Measurements from ENCODE around the gene SARDH.
"Not testable (repeated sequence)": the region's sequence is repeated elsewhere in the genome, so short reads cannot be mapped to it uniquely, and the experiment has no call there.

SARDH gene

DNA sequence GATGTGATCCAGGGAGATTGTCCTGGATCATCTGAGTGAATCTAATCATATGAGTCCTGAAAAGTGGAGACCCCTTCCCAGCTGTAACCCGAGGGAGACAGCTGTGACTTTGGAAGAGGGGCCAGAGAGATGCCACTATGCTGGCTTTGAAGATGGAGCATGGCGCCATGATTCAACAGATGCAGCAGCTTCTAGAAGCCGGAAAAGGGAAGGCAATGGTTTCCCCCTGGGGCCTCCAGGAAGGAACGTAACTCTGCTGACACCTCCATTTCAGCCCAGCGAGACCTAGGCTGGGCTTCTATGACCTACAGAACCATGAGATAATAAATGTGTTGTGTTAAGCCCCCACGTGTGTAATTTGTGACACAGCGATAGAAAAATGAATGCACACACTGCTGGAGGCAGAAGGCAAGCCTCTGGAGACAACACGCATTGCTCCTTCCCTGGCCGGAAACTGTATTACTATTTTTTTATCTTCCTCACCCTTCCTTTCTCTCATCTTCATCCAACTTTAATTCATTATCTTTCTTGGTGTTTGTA lies 16.6 kb upstream of the SARDH start:
- no peak for DNase-seq

- DNase-seq, result no peak
These were observed 16.0 kb upstream of the SARDH start for GRCh38 chr9:133754187-133754586.

GRCh38 chr9:133752739-133753446 lies 14.7 kb upstream of the SARDH start:
- DNase-seq, result no peak

DNA sequence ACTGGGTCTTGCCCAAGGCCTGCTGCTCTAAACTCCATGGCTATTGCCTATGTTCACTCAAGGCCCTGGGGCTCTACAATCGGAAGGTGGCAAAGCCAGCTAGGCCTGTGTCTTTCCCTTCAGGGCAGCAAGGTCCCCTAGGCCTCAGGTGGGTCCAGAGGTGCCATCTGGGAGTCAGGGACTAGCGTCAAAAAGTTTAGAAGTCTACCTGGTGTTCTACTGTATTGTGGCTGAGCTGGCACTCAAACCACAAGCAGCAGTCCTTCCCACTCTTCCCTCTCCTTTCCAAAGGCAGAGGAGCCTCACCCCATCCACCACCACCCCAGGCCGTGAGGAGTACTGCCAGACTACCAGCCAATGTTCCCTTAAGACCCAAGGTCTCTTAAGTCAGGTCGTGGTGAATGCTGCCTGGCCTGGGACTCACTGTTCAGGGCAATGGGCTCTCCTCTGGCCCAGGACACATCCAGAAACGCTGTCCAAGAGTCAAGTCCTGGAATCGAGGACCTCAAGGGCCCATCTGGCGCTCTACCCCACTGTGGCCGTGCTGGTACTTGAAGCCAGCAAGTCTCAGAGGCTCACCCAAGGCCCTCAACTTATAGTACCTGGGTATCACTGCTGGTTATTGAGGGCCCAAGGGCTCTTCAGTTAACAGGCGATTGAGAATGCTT lies 13.0 kb upstream of the SARDH start:
- no peak for DNase-seq

GRCh38 chr9:133747309-133747708 lies 9.2 kb upstream of the SARDH start:
- DNase-seq, result no peak

DNA sequence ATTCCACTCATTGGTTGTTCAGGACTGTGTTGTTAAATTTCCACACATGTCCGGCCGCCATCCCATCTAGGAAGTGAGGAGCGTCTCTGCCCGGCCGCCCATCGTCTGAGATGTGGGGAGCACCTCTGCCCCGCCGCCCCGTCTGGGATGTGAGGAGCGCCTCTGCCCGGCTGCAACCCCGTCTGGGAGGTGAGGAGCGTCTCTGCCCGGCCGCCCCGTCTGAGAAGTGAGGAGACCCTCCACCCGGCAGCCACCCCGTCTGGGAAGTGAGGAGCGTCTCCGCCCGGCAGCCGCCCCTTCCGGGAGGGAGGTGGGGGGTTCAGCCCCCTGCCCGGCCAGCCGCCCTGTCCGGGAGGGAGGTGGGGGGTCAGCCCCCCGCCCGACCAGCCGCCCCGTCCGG lies 6.4 kb upstream of the SARDH start:
- not testable (repeated sequence) for DNase-seq

DNA sequence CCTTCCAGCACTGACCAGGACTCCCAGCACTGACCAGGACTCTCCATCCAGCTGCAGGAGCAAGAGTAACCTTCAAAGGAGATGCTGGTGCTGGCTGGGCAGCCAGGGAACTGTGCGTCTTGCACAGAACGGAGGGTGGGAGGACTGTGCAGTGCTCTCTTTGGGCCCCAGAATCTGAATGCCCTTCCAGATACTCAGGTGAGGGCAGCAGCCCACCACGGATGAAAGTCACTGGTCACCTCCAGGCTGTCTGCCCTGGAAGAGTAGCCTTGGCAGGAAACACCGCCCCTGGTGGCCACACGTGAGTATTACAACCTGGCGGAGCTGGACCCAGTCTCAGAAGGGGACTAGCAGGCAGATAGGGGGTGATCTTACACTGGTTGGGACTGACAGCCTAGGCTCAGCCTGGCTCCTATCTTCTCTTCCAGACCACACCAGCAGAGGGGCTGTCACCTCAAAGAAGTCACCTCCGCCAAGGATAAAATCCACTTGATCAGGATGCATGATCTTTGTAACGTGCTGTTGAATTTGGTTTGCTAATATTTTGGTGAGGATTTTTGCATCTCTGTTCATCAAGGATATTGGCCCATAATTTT lies 4.8 kb upstream of the SARDH start:
- no peak for DNase-seq

- no peak for DNase-seq
These were observed 4.1 kb upstream of the SARDH start for GRCh38 chr9:133742251-133742650.

DNA sequence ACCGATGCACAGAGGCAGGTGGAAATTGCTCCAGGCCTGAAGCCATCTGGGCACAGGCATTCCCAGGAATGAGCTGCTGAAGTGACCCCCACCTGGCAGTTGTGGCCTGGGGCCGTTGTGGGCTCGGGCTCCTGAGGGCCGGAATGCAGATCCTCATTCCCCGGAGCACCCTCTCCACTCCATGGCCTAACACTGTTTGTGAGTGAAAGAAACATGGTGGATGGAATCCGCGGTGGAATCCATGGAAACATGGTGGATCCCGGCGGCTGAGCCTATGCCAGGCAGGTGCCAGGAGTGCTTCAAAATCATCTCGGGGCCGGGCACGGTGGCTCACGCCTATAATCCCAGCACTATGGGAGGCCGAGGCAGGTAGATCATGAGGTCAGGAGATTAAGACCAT lies 3.6 kb upstream of the SARDH start:
- no peak for DNase-seq

GRCh38 chr9:133740911-133741310 lies 2.8 kb upstream of the SARDH start:
- no peak for DNase-seq

DNA sequence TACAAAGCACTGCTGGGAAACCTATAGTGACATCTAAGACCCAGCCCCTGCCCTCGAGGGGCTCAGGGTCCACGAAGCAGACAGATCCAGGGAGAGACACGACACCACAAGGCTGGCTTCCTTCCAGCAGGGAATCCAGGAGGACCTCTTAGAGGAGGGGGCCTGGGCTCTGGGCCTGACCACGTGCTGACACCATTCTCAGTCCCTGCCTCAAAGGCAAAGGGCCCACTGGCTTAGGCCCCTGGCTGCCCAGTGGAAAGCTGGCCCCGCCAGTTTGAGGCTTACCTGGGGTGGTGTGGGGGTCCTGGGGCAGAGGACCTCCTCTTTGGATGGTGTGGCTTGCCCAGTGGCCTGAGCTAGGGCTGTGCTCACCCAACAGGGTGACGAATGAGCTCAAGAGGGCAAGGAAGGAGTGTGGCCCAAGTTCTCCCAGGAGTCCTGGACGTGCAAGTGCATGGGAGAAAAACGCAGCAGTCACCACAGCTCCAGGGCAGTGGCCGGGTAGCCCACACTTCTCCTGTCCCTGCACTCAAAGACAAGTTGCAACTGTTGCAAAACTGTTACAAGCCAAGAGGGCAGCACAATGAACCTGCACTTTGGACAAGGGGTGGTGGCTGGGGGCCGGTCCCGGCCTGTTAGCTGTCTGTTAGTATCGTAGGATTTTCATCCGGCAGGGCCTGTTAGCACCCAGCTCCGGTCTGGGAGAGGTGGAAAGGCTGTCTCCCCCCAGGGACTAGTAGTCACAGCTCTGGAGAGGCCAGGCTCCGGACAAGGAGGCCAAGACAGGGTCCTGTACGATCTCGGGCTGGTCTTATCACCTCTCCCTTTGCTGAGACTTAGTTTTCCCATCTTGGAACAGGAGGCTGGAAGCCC lies 1.5 kb upstream of the SARDH start:
- DNase-seq, result no peak

- DNase-seq, result no peak
These were observed 581 bp upstream of the SARDH start for GRCh38 chr9:133738640-133739225.

DNA sequence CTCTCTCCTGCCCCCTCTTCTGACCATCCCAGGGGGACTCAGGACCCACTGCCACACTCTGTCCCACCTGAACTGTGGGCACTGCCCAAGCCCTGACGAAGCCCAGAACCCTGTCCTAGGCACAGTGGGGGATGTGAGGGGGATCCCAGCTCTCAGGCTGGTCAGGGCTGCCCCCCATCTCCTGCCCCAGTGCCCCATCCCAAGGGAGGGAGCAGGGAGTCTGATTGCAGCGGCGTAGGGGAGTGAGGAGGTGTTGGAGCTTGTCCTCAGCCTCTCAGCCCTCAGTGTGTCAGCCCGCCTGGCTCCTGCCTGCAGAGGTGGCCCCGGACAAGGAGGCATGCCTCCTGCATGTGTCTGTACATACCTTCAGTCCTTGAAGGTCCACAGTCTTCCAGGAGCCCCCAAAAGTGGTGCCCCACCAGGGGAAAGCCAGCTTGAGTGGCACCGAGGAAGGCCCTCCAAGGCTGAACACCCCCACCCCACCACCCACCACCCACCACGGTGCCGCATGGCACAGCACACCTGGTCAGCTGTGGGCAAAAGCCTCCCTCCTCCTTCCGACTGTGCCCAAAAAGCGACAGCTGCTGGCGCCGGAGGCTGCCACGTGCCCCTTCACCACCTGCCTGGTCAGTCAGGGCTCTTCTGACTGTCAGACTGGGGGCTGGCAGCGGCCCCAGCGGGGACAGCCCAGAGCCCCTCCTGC lies 930 bp downstream of the SARDH start:
- no peak for DNase-seq

- DNase-seq, result no peak
These were observed 2.2 kb downstream of the SARDH start for GRCh38 chr9:133735931-133736330.

GRCh38 chr9:133735415-133735775 lies 2.8 kb downstream of the SARDH start:
- no peak for DNase-seq

DNA sequence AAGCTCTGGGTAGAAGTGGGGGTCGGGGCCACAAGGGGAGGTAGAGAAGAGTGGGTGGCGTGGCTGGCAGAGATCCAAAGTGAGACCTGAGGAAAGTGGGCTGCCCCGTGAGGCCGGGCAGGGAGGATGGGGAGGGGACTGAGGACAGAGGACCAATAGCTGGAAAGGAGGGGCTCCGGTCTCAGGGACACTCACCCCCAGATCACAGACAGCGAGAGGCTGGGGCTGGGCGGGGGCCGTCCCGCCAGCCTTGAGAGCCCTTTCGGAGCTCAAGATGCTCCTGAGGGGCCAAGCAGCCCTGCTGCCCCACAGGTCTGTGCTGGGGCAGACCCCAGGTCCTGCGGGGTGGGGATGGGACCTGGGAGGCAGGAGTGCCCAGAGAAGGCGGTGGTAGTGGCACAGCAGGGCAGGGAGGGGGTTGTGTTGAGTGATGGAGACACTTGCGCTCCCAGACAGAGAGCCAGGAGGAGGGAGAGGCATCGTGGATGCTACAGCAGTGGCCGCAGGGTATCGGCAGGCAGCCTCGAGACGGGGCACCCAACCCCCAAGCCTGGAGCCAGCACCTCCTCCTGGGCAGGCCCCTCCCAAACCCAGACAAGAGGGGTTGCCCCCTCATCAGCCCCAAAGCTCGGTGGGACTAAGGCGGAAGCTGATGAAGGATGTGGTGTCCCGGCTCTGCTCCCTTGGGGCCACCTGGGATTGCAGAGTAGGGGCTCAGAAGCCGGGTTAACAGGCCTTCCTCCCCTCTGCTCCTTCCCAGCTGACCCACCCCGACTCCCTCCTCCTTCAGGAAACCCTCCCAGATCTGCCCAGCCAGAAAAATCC lies 3.4 kb downstream of the SARDH start:
- DNase-seq, result no peak

GRCh38 chr9:133733796-133734533 lies 4.2 kb downstream of the SARDH start:
- DNase-seq, result no peak

GRCh38 chr9:133733421-133733795 lies 4.7 kb downstream of the SARDH start:
- no peak for DNase-seq

GRCh38 chr9:133732639-133733408 lies 5.3 kb downstream of the SARDH start:
- no peak for DNase-seq

Measured in NCI-H2107 (cell line).